ENCODE data around the gene AOC2. TPM values are rescaled to one million over a fixed set of nuclear protein-coding genes. Genes with fewer than 3 reads are reported as not detected.
A peak's percentile ranks its signal among the peaks of the same experiment; 100 is the strongest.
"Not testable (repeated sequence)": the region's sequence is repeated elsewhere in the genome, so short reads cannot be mapped to it uniquely, and the experiment has no call there.

Gene AOC2
- total RNA-seq, 1 donor from 2014 or later = 2.2 TPM

GRCh38 chr17:42853597-42853967 lies 9.2 kb downstream of the AOC2 start:
- no peak for TF ChIP-seq CTCF (IDR thresholded peaks at IDR 0.05)
- no peak for TF ChIP-seq POLR2AphosphoS5 (IDR thresholded peaks at IDR 0.05; ENCODE audit: insufficient read depth in 1 of 2, low read depth in 1 of 2)
- TF ChIP-seq POLR2A (IDR thresholded peaks at IDR 0.05) = no peak
- peak overlapping the region; percentile 44 for H3K27ac ChIP-seq

GRCh38 chr17:42853968-42854790 lies 9.8 kb downstream of the AOC2 start:
- intact Hi-C loops (cut with DNase I) = no loop called here
- H3K4me3 ChIP-seq = peak overlapping the region; percentile 42 to 44
- H3K9me3 ChIP-seq = no peaks in the 10 kb centered on the region
- H3K4me1 ChIP-seq = peaks cover 16% of the 10 kb centered on the region
- TF ChIP-seq CTCF (IDR thresholded peaks at IDR 0.05) (no peak), POLR2AphosphoS5 (IDR thresholded peaks at IDR 0.05; ENCODE audit: insufficient read depth in 1 of 2, low read depth in 1 of 2) (no peak), POLR2A (IDR thresholded peaks at IDR 0.05) (no peak)
- H3K27me3 ChIP-seq = no peaks in the 10 kb centered on the region
- no peak overlapping the region for H3K27ac ChIP-seq
- DNase-seq (ENCODE audit: extremely low spot score in 2 of 2) = no peak
- H3K36me3 ChIP-seq = no peaks in the 10 kb centered on the region

More at GRCh38 chr17:42853597-42853967, 9.2 kb downstream of the AOC2 start:
- no peaks in the 10 kb centered on the region for H3K36me3 ChIP-seq
- H3K27me3 ChIP-seq = no peaks in the 10 kb centered on the region
- intact Hi-C loops (cut with DNase I) = no loop called here
- DNase-seq (ENCODE audit: extremely low spot score in 2 of 2) = no peak
- peak overlapping the region; percentile 42 to 44 for H3K4me3 ChIP-seq
- H3K9me3 ChIP-seq = no peaks in the 10 kb centered on the region
- peaks cover 16% of the 10 kb centered on the region for H3K4me1 ChIP-seq

- Histone ChIP-seq H3K27me3 (no peaks in the 10 kb centered on the region), H3K27ac (no peak overlapping the region), H3K4me3 (no peak overlapping the region), H3K4me1 (peaks cover 9% of the 10 kb centered on the region), H3K9me3 (no peaks in the 10 kb centered on the region), H3K36me3 (no peaks in the 10 kb centered on the region)
- no peak for DNase-seq (ENCODE audit: extremely low spot score in 2 of 2)
- TF ChIP-seq POLR2AphosphoS5 (IDR thresholded peaks at IDR 0.05; ENCODE audit: insufficient read depth in 1 of 2, low read depth in 1 of 2) = no peak
- no peak for TF ChIP-seq CTCF (IDR thresholded peaks at IDR 0.05)
- no peak for TF ChIP-seq POLR2A (IDR thresholded peaks at IDR 0.05)
- intact Hi-C loops (cut with DNase I) = no loop called here
These were observed 10.7 kb downstream of the AOC2 start for GRCh38 chr17:42855048-42855596.

- intact Hi-C loops (cut with DNase I); H3K36me3 ChIP-seq; H3K4me1 ChIP-seq; DNase-seq (ENCODE audit: extremely low spot score in 2 of 2); H3K4me3 ChIP-seq; H3K27ac ChIP-seq; H3K27me3 ChIP-seq; H3K9me3 ChIP-seq: not testable (repeated sequence)
These were observed 11.7 kb downstream of the AOC2 start for GRCh38 chr17:42856093-42856492.

DNA sequence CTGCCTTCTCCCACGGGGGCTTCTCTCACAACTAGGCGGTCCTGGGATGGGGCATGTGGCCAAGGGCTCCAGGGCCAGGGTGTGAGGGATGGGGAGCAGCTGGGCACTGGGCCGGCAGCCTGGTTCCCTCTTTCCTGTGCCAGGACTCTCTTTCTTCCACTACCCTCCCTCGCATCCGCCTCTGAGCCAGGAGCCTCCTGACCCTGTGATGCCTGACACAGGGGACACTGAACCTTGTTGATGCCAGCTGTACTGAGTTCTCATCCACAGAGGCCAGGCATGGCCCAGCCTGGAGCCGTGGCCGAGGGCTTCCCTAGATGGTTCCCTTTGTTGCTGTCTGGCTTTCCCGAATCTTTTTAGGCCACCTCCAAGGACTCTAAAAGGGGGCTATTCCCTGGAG lies 12.1 kb downstream of the AOC2 start:
- H3K9me3 ChIP-seq; DNase-seq (ENCODE audit: extremely low spot score in 2 of 2); H3K27me3 ChIP-seq; H3K4me3 ChIP-seq; H3K27ac ChIP-seq; intact Hi-C loops (cut with DNase I); H3K4me1 ChIP-seq; H3K36me3 ChIP-seq: not testable (repeated sequence)

GRCh38 chr17:42857389-42857788 lies 13.0 kb downstream of the AOC2 start:
- Histone ChIP-seq H3K36me3 (no peaks in the 10 kb centered on the region), H3K4me1 (no peaks in the 10 kb centered on the region), H3K27me3 (no peaks in the 10 kb centered on the region), H3K9me3 (no peaks in the 10 kb centered on the region), H3K4me3 (no peak overlapping the region), H3K27ac (no peak overlapping the region)
- DNase-seq (ENCODE audit: extremely low spot score in 2 of 2) = no peak
- intact Hi-C loops (cut with DNase I) = no loop called here
- TF ChIP-seq CTCF (IDR thresholded peaks at IDR 0.05) = no peak
- no peak for TF ChIP-seq POLR2AphosphoS5 (IDR thresholded peaks at IDR 0.05; ENCODE audit: insufficient read depth in 1 of 2, low read depth in 1 of 2)
- TF ChIP-seq POLR2A (IDR thresholded peaks at IDR 0.05) = no peak

Data from vagina (tissue), 2 donors.